Measurements from ENCODE around the gene KL. TPM values are rescaled to one million over a fixed set of nuclear protein-coding genes. Genes with fewer than 3 reads are reported as not detected.

The KL gene
- total RNA-seq, 2 donors from 2014 or later = 0.25 to 0.41 TPM

DNA sequence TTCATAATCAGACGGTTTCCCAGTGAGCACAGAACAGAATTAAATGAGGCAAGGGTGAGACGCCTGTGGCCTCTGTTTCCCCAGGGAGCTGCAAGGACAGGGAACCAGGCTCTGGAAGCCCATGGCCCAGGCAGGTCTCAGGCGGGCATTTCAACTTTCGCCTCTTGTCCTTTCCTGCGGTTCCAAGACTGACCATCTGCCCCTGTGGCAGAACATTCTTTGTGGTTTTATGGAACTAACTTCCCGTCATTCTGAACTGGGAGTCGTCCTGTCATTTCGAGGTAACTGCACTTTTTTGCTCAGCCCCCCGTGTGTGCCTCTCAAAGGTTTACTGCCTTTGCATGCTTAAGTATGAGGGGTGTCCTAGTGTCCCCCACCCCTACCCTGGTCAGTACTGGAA, 70.9 kb downstream of the KL start:
- Mint-ChIP-seq H3K9me3 (no peaks in the 10 kb centered on the region), H3K27ac (no peak overlapping the region), H3K36me3 (no peaks in the 10 kb centered on the region)
- DNase-seq (ENCODE audit: low spot score in 2 of 2) (no peak), ATAC-seq (no peak)

DNA sequence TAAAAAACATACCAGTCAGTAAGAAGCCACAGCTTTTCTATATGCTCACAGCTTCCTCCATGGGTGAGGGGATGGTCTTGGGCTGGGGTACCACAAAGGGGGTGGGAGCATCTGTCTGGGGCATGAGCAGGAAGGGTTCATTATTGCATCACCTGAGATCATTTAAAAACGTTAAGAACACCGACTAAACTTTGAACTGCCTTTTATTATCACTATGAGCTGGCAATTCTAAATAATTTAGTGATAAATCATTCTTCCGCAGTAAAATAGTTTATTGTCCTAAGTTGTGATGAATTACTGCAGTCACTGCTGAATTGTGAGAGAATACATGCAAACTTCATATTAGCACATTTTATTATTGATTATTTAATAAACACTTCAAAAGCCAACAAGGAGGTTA, 71.6 kb downstream of the KL start:
- ATAC-seq (no peak), DNase-seq (ENCODE audit: low spot score in 2 of 2) (no peak)
- Mint-ChIP-seq H3K9me3 (no peaks in the 10 kb centered on the region), H3K36me3 (no peaks in the 10 kb centered on the region), H3K27ac (no peak overlapping the region)

DNA sequence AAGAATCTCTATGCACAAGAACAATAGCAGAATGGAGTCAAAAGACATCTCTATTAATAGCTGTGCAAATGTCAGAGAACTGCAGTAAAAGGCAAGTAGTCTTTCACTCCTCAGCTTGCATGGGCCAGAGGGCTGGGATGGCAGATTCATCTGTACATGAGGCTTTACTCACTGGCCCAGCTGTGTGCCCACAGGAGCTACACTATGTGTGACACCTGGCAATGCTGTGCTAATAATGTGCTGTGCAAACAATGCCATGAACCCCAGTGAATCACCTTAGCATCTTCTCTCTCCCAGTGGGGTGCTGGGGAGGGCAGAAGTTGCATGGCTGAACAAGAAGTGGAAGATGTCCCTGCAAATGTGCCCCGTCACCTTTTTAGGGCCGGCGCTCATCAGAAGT, 73.1 kb downstream of the KL start:
- DNase-seq (ENCODE audit: low spot score in 2 of 2) (no peak), ATAC-seq (no peak)
- H3K36me3 Mint-ChIP-seq = no peaks in the 10 kb centered on the region
- peaks cover 0 to 3% of the 10 kb centered on the region in 2 donors for H3K9me3 Mint-ChIP-seq
- no peak overlapping the region for H3K27ac Mint-ChIP-seq

DNA sequence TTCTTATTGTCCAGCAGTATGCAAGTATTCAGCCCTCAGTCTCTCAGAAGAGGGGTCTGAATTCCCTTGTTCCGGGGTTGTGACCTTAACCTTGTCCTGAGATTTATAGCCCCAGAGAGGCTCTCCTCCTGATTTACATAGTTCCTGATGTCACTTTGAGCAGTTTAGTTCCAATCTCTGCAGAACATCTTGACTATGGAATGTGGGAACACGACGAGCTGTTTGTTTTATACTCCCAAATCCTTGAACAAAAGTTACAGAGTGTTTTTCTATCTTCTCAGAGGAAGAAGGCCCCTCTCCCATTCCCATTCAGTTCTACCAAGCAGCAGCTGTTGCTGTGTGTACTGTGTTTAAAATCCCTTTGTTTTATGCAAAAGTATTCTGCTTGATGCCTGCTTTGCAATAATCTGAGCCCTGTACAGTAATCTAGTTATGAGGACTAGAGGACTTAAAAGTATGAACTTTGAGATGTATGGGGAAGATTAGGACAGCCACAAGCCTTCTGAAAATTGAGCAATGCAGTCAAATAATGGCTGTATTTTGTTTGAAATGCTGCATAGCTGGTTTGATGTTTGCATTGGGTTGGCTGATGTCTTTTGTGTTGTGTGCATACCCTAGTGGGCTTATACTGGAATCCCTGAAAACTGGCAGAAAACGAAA, 74.7 kb downstream of the KL start:
- Mint-ChIP-seq H3K27ac (no peak overlapping the region), H3K36me3 (no peaks in the 10 kb centered on the region), H3K9me3 (peaks cover 0 to 3% of the 10 kb centered on the region in 2 donors)
- no peak for ATAC-seq
- DNase-seq (ENCODE audit: low spot score in 2 of 2) = no peak

DNA sequence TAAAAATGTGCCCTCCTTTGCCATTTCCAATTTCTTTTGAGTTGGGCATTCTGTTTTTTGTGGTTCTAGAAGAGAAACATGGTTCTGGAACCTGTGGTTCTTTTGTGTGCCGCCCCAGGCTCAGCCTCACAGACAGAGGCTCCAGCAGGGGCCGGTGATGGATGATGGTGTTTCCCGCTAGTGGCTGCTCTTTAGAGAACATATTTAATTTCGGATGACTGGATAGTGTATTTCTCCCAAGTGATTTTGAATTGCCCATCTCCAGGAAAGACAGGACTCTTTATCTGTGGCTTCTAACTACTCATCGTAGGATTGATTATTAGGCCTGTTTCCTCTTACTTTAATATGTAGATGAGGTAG, 75.2 kb downstream of the KL start:
- Mint-ChIP-seq H3K36me3 (no peaks in the 10 kb centered on the region), H3K27ac (no peak overlapping the region), H3K9me3 (peaks cover 0 to 3% of the 10 kb centered on the region in 2 donors)
- no peak for ATAC-seq
- DNase-seq (ENCODE audit: low spot score in 2 of 2) = no peak

DNA sequence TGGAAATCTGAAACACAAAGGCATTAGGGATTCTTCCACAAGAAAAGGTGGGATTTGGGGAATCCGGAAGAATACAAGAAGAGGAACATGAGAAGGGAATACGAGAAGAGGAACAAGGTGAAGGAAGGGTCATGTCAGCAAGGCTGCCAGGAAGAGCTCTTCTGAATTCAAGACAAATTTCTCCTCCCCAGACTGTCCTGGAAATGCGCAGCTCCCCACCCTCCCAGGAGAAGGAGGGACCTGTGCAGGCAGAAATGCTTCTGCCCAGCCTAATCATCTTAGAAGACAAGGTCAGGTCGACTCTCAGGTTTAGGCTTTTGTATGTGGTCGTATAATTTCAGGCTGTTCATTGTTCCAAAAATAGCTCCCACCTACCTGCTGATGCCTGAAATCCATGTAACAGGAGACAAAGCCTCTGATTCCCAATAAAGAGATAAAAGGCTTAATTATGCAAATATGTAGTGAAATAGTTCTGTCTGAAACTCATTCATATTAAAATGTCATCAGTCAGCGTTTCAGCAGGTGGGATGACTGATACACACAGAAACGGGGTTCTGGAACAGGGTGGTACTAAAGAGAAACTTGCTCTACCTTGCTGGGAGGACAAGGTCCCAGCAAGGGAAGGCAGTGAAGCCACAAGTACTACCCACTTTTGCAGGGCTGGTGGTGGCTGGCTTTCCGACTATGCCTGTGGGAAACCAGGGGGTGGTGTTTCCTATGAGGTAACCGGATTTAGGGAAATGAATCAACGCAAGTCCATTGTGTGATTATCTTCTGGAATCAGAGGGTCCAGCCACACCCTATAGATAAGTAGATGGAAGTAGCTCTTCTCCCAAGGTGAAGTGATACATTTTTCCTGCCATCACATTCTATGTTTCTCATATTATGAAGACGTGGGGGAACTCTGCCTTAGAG, 76.1 kb downstream of the KL start:
- DNase-seq (ENCODE audit: low spot score in 2 of 2) = no peak
- ATAC-seq = no peak
- Mint-ChIP-seq H3K36me3 (no peaks in the 10 kb centered on the region), H3K9me3 (peaks cover 0 to 3% of the 10 kb centered on the region in 2 donors), H3K27ac (no peak overlapping the region)

DNA sequence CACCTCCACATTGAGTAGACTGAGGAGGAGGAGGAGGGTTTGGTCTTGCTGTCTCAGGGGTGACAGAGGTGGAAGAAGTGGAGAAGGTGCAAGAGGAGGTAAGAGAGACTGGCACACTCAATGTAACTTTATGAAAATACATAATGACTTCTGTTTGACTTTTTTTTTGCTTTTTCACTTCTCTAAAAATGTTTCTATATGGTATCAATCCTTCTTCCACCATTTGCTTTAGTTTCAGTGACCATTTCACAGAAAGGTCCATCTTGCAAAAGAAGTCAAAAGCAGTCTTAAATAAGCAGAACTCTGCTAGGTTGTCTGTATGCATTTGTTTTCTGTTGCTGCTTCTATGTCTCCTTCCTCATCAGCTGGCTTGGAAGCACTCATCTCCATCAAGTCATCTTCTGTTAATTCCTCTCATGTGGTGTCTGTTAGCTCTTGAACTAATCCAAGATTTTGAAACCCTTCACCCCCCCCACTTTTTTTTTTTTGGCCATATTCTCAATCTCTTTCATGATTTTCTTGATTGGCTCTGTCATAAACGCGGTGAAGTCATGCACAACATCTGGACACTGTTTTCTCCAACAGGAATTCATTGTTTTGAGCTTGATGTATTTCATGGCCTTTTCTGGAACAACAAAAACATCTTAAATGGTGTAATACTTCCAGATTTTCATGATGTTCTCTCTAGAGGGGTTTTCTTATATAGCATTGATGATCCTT, 80.8 kb downstream of the KL start:
- no peaks in the 10 kb centered on the region for H3K36me3 Mint-ChIP-seq
- peaks cover 3 to 7% of the 10 kb centered on the region in 2 donors for H3K9me3 Mint-ChIP-seq
- no peak overlapping the region for H3K27ac Mint-ChIP-seq
- ATAC-seq = no peak
- DNase-seq (ENCODE audit: low spot score in 2 of 2) = no peak

DNA sequence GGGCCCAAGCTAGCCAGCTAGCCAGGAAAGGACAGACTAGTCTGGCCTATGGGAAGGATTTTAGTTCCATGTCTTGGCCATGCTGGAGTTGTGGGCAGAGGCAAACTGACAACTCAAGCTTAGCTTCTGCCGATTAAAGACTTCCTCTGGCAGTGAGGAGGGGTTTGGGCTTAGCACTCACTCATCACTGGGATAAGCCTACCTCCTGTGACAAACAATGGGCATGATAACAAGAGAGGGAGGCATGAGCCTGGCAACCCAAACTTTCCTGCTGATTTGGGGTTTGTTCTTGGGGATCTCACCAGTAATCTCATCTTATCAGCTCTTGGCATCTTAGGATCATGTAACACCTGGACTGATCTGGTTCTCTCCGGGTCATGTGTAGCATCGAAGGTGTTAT, 83.6 kb downstream of the KL start:
- ATAC-seq (no peak), DNase-seq (ENCODE audit: low spot score in 2 of 2) (no peak)
- Mint-ChIP-seq H3K9me3 (peaks cover 0 to 7% of the 10 kb centered on the region in 2 donors), H3K36me3 (no peaks in the 10 kb centered on the region), H3K27ac (no peak overlapping the region)

DNA sequence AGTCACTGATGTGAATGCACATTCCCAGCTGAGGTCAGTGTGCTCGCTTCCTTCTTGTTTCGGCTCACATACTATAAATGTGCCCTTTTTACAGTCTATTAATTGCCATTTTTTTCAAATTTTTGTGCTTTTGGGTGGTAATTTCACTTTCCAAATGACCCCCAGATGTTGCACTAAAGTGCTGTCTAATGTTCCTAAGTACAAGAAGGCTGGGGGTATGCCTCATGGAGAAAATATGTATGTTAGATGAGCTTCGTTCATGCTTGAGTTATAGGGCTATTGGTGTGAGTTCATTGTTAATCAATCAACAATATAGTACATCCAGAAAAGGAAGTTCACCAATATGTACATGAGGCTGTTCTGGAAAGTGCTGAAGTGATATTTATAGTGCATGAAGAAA, 84.7 kb downstream of the KL start:
- ATAC-seq (no peak), DNase-seq (ENCODE audit: low spot score in 2 of 2) (no peak)
- peaks cover 0 to 7% of the 10 kb centered on the region in 2 donors for H3K9me3 Mint-ChIP-seq
- no peaks in the 10 kb centered on the region for H3K36me3 Mint-ChIP-seq
- no peak overlapping the region for H3K27ac Mint-ChIP-seq

DNA sequence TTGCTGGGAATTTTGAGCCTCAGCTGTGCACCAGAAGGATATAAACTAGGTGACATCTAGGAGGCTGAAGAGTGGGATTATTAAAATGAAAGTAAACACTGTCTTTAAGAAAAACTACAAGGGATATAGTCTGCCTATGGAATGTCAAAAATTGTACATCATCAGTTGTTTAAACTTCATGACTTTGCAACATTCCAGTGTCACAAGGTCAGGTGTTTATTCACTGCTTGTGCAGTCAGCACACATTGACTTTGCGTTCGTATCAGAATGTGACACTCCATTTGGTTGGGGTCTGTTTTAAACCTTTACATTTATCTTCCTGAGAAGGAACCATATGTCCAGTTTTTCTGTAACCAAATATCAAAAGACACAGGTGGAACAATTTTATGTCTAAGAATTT, 85.6 kb downstream of the KL start:
- Mint-ChIP-seq H3K9me3 (peaks cover 0 to 7% of the 10 kb centered on the region in 2 donors), H3K36me3 (no peaks in the 10 kb centered on the region), H3K27ac (no peak overlapping the region)
- ATAC-seq (no peak), DNase-seq (ENCODE audit: low spot score in 2 of 2) (no peak)

DNA sequence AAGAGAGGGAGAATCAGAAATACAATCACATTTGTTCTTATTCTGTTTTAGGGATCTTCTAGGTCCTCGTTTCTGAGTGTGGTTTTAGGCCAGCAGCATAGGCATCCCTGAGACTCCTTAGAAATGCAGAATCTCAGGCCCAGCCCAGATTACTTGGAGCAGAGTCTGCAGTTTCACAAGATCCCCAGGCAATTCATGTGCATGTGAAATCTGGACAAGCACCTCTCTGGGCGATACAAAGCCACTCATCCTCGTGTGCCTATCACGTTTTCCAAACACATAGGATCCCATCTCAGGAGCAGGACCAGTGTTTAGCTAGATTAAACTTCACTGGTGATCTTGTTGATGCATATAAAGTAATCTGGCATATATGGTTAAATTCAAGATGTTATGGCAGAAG, 87.2 kb downstream of the KL start:
- ATAC-seq (no peak), DNase-seq (ENCODE audit: low spot score in 2 of 2) (no peak)
- Mint-ChIP-seq H3K27ac (no peak overlapping the region), H3K9me3 (peaks cover 0 to 1% of the 10 kb centered on the region in 2 donors), H3K36me3 (no peaks in the 10 kb centered on the region)

DNA sequence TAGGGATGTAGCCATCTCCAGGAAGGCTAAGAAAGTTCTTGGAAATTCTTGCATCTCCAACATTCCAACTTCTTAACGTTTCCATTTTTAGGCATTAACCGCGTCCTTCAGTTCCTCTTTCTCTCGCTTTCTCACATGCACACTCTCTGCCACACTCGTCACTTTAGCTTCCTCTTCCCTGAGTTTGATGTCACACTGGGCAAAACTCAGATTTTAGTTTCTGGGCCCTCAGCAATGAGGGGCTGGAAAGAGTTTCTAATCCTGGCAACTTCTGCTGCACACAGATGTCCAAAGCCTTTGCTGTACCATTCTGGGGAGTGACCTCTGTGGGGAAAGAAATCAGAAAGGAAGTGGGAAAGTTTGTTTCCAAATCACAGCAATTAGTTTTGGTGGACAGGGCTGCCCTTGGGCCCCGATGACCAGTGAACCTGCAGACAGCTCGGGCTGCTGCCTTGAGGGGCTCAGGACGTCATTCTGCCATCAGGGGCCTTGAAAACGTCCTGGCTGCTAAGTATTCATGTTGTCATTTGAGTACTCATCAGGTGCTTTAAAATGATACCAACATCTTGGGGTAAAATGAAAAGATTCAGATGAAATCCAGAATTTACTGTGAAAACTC, 89.3 kb downstream of the KL start:
- DNase-seq (ENCODE audit: low spot score in 2 of 2) (no peak), ATAC-seq (no peak)
- H3K36me3 Mint-ChIP-seq = no peaks in the 10 kb centered on the region
- no peak overlapping the region for H3K27ac Mint-ChIP-seq
- no peaks in the 10 kb centered on the region for H3K9me3 Mint-ChIP-seq

DNA sequence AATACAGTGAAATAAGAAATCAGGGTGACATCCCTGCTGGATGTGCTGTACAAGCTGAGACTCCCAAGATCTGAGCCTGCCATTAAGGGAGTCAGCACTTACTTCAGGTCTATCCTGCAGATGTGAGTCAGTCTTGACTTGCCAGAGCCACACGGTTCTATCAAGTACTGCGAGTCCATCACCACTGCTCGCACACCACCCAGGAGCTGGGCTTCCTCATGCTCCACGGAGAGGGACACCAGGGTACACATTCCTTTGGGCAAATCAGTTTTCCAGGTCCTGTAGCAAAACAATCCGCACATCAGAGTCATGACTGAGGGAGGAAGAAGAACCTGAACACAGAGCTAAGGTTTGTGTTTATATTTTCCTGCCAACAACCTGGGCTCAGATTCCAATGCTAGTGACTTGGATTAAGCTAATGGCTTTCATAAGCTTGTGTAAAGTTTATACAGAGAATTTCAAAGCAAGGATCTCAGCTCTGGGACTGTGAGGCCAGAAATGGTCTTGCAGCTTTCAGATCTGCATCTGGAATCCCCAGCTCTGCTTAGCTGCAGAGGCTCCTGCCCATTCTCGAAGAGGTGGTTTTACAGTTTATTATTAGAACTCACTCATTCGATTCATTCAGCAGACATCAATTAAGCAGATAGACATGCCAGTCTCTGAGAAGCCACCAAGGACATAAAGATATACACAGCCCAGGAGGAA, 90.6 kb downstream of the KL start:
- no peak for ATAC-seq
- H3K36me3 Mint-ChIP-seq = no peaks in the 10 kb centered on the region
- H3K9me3 Mint-ChIP-seq = no peaks in the 10 kb centered on the region
- no peak for DNase-seq (ENCODE audit: low spot score in 2 of 2)
- H3K27ac Mint-ChIP-seq = no peak overlapping the region

DNA sequence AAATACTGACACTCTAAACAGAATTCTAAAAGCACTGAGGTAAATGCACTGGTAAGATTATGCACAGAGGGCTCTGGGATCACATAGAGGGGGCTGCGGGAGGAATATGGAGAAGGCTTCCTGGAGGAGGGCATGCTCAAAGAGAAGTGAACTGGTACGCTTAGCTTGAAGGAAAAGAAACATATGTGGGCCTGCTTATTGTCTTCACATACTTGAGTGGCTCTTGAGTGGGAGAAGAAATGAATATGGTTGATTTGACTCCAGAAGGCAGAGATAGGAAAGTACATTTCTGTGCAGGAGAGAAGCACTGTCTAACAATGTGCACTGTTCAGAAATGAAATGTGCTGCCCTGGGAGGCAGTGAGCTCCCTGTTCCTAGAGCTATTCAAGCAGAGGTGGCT, 91.1 kb downstream of the KL start:
- H3K27ac Mint-ChIP-seq = no peak overlapping the region

DNA sequence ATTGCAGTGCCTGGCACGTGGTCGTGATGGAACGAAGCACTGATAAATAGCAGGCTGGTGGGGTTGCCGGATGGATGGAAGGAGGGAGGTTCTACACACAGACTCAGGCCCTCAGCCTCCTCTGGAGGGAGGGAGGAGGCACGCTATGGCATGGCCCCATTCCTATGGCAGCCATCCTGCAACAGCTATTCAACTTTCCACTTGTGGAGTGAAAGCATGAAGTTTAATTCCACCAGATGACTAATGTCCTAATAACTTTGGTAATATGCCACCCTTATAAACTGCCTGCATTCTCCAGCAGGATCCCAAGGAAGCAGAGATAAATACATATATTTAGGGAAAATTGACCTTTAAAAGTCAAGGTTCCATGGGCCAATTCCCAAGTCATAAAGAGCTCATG, 92.4 kb downstream of the KL start:
- H3K9me3 Mint-ChIP-seq = no peaks in the 10 kb centered on the region
- DNase-seq (ENCODE audit: low spot score in 2 of 2) (no peak), ATAC-seq (no peak)
- no peaks in the 10 kb centered on the region for H3K36me3 Mint-ChIP-seq
- H3K27ac Mint-ChIP-seq = no peak overlapping the region

More for the DNA sequence above, 91.1 kb downstream of the KL start:
- Mint-ChIP-seq H3K36me3 (no peaks in the 10 kb centered on the region), H3K9me3 (no peaks in the 10 kb centered on the region)
- DNase-seq (ENCODE audit: low spot score in 2 of 2) = no peak
- no peak for ATAC-seq

DNA sequence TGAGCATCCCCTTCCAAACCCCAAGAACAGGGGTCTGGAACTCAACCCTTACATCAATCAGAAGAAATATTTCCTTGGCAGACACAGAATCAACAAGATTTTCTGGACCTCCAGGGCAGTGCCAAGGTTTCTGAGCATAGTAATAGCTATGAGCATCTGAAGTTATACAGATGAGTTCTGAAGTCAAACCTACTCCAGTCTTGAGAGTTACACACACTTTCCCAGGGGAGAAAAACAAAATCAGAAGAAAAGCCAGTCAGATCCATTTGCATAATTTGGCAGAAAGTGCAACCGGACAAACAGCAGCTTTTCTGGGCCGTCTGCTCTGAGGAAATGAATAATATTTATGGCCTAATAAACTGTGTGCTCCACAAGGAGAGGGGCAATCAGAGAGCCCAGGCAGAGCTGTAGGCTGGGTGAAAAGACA, 93.1 kb downstream of the KL start:
- ATAC-seq = no peak
- no peak for DNase-seq (ENCODE audit: low spot score in 2 of 2)
- no peaks in the 10 kb centered on the region for H3K36me3 Mint-ChIP-seq
- no peaks in the 10 kb centered on the region for H3K9me3 Mint-ChIP-seq
- no peak overlapping the region for H3K27ac Mint-ChIP-seq
